NCI-H1417 (cell line): ENCODE data around the gene IL17B.

Experiments
- DNase-seq, 3 experiments: peaks; one replicate each; lab custom pipeline; 2025; lab: John Stamatoyannopoulos, UW

The IL17B gene

DNA sequence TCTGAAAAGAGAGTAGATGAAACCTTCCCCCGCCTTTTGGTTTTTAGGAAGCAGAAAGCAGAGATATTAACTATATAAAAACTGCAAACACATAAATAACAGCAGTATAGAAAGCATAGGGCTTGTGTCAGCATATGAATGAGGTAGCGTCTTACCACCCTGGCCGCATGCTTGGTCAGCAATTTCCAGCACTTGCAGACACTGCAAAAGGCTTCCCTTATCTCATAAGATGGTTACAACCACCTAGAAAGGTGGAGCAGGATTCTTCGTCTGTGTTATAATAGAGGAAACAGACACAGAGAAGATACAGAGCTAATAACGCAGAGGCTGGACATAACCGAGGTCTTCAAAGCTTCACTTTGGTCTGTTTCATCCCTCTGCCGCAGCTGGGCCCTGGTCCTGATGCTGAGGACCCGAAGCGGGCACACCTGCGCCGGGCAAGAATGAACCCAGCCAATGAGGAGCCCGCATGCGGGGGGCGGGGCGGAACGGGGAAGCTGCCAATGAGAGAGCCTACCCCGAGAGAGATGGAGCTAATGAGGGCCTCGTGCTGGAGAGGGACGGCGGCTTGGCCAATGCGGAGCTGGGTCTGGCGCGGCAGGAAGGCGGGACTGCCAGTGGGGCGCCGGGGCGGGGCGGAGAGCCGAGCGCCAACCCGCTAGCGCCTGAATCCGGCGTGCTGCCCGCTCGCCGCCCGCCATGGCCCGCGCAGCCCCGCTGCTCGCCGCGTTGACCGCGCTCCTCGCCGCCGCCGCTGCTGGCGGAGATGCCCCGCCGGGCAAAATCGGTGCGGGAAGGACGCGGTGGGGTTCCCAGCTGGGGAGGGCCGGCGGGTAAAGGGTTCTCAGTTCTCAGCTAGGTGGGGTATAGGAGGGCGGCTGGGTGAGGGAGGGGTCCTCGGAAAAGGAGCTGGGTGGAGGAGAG lies 21.5 kb downstream of the IL17B start, which contains the start of gene PCYOX1L:
PCYOX1L (plus strand) TSS at position 677 of the 924 bp plus-strand sequence; CDS start at position 700, 23 bp downstream.
- DNase-seq, result peak; percentile 90 to 95 (median 92)

DNA sequence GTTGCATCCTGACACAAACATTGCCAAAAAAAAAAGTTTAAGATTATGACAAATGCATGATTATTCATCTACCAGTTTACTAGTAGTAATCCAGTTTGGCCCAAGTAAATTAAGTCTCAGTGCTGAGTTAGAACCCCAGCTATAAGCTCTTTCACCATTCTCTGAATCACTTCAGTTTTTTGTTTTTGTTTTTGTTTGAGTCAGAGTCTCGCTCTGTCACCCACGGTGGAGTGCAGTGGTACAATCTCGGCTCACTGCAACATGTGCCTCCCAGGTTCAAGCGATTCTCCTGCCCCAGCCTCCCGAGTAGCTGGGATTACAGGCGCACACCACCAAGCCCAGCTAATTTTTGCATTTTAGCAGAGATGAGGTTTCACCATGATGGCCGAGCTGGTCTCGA lies 22.7 kb downstream of the IL17B start:
- no peak for DNase-seq

DNA sequence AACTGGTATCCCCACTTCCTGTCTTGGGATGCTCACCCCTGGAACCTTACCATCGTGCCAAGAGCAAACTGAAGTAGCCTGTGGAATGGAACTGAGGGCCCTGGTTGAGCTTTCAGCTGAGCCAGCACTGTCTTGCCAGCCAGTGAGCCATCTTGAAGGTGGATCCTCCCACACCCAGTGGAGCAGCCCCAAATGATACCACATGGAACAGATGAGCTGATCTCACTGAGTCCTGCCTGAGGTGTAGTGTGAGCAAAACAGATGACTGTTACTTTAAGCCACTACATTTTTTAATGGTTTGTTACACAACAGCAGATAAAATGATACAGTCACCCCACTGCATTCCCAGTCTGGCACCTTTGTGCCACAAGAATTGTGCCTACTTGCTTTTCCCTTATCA lies 23.4 kb downstream of the IL17B start:
- DNase-seq, result no peak

- DNase-seq, result no peak
Measured at GRCh38 chr5:149353911-149354310, 25.2 kb downstream of the IL17B start.

DNA sequence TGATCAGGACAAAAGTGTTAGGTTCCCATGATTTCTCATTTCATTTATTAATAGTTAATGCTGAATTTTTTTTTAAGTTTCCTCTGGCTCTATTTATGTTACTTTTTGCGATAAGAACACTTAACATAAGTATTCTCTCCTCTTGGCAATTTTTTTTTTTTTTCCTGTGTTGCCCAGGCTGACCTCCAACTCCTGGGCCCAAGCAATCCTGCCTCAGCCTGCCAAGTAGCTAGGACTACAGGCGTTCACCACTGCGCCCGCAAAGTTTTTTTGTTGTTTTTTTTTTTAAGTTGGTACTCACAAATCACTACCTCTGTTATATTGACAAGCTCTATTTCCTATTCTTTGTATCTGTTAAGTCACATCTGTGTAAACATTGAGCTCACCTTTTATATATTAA lies 26.9 kb downstream of the IL17B start:
- no peak for DNase-seq

DNA sequence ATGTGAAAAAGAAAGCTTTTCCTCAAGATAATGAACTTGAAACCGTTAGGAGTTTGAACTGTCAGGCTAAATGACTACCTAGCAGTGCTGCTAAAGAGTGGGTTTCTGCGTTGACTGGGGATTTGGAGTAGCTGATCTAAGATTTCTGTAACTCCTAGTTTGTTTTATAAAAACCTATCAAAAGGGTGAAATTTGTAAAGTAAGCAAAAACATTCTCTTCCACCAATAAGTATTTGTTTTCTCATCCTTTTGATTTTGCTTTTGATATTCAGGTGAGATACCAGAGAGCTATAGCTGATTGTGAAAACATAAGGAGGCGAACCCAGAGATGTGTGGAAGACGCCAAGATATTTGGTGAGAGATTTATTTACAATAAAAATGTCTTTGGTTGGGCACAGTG lies 29.7 kb downstream of the IL17B start:
- no peak for DNase-seq

DNA sequence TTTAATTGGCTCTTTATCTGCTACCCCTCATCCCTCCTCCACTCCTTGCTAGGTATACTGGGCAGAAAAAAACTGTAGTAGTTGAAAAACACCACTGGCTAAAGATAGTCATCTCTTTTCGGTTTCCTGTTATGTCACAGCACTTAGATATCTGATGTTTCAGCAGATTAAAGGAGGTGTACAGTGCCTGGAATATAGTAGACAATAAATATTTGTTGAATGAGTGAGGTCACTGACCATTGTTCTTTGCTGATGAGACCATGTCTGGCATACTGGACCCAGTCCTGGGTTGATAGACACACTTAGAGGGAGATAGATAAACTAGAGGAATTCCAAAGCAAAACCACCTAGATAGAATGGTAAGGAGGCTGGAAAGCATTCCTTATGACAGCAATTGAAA lies 30.6 kb downstream of the IL17B start:
- no peak for DNase-seq

DNA sequence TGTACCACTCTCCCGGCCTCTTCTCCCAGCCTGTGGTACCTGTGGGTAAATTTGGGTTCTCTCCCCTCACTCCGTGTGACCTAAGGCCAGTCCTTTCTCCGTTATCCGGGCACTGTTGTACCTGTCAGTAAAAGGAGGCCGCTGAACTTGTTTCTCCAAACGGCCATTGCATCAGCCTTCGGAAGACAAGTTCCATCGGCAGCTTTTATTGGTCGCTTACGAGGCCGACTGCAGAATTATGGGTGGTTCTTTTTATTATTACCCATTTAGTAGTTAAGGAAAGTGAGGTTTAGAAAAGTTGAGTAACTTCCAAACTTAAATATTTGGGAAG lies 33.2 kb downstream of the IL17B start:
- peak in 1 of 3 experiments; percentile 56 for DNase-seq

DNA sequence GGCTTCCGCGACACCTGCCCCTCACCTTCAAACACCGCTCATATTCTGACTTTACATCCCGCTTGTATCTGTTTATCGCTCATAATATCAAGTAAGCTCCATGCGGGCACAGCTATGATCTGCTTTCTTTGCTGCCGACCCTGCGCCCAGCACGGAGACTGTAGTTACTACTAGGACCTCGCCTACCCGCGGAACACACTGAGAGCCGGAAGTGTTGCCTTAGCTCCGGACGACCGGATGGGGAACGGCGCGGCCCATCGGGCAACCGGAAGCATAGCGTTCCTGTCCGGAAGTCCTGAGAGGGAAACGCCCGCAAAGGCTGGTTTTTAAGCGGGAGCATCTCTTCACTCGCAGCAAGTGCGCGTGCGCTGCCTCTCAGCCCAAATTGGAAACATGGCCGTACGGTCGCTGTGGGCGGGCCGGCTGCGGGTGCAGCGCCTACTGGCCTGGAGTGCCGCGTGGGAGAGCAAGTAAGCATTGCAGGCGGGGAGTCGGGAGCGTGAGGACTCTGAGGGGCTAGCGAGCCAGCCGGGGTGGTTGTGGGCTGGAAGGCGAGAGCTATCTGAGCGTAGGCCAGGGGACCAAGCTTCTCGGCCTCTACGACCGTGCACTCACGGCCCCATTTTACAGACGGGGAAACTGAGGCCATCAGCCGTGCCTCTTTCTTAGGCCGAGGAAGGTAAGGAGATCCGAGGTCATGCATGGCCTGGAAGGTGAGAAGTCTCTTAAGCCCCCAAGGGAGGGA lies 33.8 kb downstream of the IL17B start, which contains the start of gene GRPEL2:
GRPEL2 (plus strand) TSS at position 353 of the 745 bp plus-strand sequence; CDS start at position 394, 41 bp downstream.
- DNase-seq, result peak; percentile 90 to 97 (median 95)

DNA sequence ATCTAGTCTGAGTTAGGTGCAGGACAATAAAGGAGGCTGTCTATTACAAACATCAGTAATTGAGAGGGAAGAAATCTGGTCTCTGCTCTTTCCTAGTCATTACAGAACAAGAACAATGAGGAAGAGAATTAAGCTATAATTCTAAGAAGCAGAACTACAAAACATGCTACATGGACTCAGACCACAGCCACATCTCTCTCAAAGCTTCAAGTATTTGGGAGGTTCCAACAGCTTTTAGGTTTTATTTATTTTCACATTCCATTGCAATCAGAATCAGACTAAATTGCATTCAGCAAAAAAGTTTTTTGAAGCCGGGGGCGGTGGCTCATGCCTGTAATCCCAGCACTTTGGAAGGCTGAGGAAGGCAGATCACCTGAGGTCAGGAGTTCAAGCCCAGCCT lies 34.9 kb downstream of the IL17B start:
- no peak for DNase-seq

GRCh38 chr5:149341876-149342275 lies 37.2 kb downstream of the IL17B start:
- no peak for DNase-seq

DNA sequence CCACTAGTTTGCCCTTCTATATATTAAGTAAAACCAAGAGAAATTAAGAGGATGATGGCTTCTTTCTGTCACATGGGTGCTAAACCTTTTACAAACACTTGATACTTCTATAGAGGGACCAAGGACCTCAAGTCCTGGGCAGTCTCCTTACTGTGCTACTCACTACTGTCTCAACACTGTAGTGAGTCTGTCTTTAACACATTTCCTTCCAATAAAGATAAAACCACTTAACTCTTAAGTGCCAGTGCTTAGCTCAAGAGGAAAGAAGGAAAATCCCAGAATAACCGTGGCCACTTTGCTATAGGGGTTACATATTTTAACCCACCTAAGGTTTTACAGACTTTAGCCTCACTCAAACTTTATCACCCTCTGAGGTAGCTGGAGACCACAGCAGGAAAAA lies 38.2 kb downstream of the IL17B start:
- DNase-seq, result no peak

DNA sequence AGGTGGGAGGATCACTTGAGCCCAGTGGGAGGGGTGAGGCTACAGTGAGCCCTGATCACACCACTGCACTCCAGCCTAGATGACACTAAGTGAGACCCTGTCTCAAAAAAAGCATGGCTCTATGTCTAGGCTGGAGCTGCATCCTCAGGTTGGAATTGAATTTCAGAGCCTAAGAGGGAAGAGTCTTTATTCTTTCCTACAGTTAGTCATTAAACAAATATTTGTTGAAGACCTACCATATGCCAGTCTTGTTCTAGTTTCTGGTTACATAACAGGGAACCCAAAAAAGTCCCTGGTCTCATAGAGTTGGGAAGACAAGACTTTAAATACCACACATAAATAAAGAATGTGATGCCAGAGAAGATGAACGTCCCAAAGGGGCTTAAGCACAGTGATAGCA lies 40.7 kb downstream of the IL17B start:
- DNase-seq, result no peak

DNA sequence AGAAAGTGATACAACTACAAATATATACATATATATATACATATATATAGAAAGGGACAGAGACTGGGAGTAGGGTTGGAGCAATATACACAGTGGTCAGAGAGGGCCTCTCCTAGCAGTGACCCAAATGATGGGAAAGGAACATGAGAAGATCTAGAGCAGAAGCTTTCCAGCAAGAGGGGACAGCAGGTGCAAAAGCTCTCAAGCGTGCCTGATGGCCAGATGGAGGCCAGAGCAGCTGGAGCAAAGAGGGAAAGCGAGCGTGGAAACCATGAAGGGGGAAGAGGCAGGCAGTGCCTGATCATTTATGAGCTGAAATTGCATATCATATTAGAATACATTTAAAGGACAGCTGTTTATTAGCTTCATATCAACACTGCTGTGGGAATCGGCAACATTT lies 41.4 kb downstream of the IL17B start:
- DNase-seq, result peak in 2 of 3 experiments; percentile 43 to 70

- DNase-seq, result no peak
Measured at GRCh38 chr5:149333711-149334443, 45.2 kb downstream of the IL17B start.

DNA sequence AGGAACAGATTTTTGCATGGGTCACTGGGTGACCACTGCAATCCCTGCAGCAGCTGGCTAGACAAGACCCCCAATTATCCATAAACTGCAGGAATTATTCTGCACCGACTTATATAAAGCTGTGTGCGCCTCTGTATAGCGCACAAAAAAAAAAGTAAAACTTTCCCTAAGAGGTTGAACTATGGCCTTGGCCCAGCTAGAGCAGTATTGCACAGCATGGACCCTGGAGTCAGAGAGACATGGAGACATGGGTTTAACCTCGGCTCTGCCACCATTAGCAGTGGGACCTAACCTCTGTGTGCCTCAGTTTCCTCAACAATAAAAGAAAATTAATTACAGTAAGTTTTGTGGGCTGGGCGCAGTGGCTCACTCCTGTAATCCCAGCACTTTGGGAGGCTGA lies 50.9 kb downstream of the IL17B start:
- DNase-seq, result no peak

DNA sequence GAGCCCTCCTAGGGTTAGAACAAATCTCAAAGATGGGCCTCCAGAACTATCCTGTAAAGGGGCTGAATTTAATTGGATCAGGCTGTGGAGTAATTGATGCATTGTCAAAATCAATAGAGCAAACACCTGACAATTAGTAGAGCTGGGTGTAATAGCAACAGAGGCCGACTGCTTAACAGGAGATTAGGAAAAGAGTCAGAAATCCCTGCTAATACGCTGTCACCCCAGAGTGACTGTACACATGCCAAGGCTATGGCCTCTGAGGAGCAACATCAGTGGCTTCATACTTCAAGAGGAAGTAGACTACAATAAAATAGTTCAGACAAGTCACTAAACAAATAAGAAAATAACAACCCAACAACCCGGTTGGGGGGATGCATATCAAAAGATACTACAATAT lies 52.5 kb downstream of the IL17B start:
- DNase-seq, result peak in 1 of 3 experiments; percentile 4

DNA sequence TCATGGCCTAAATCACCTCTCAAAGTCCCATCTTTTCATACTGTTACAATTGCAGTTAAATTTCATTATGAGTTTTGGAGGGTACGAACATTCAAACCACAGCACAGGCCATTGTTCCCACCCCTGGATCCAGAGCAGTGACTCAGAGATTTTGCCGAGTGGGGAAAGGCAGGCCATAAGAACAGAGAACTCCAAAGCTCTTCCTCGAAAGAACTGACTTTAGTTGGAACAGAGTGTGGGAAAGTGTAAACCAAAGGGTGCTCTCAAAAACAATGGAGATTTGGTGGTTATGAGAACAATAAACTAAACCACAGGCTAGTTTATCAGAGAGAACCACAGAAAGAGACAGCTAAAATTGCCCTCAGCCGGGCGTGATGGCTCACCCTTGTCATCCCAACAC lies 53.2 kb downstream of the IL17B start:
- DNase-seq, result no peak

DNA sequence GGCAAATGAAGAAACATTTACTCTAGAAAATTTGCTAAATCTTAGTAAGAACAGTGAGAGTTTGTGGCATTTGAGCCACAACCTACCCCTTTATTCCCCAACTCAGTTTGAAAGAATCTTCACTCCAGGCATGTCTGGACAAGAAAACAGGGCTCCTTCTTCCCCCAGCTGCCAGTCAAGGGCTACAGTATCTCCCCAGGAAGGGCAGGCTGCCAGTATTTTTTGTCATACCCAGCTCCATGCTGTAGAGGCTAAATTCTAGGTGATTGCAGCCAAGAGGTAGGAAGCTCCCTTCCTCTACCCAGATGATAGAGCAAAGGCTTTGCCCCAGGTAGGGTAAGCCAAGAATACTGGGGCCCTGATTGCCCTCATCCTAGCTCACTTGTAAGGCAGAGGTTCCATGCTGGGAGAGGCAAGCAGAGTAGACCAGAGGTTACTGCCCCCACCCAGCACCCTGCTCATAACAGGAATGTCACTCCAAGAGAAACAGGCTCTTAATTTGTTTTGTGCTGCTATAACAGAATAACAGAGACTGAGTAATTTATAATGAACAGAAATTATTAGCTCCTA lies 53.8 kb downstream of the IL17B start:
- DNase-seq, result no peak

GRCh38 chr5:149324641-149325040 lies 54.5 kb downstream of the IL17B start:
- no peak for DNase-seq
